GM19099 (cell line): ENCODE results near the gene CTCF.
A peak's percentile ranks its signal among the peaks of the same experiment; 100 is the strongest.

ENCODE experiments used
- POLR2A ChIP-seq: IDR thresholded peaks from 3 replicates; pipeline ENCODE4 v1.6.1; 2011; ENCODE audit warnings: low read depth; ENCODE audit not compliant: insufficient read length; ENCODE audit errors: extremely low read depth

Gene CTCF

GRCh38 chr16:67544329-67544841 lies 17.9 kb upstream of the CTCF start:
- no peak for TF ChIP-seq POLR2A

GRCh38 chr16:67544844-67545664 lies 17.3 kb upstream of the CTCF start:
- TF ChIP-seq POLR2A: no peak

DNA sequence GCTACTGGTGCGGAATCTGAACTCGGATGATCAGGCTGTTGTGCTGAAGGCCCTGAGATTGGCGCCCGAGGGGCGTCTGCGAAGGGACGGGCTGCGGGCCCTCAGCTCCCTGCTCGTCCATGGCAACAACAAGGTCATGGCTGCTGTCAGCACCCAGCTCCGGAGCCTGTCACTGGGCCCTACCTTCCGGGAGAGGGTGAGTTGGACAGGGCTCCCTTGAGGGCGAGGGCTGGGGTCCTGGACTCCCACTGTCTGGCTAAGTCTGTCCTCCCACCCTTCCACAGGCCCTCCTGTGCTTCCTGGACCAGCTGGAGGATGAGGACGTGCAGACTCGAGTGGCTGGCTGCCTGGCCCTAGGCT lies 16.7 kb upstream of the CTCF start:
- TF ChIP-seq POLR2A: no peak

DNA sequence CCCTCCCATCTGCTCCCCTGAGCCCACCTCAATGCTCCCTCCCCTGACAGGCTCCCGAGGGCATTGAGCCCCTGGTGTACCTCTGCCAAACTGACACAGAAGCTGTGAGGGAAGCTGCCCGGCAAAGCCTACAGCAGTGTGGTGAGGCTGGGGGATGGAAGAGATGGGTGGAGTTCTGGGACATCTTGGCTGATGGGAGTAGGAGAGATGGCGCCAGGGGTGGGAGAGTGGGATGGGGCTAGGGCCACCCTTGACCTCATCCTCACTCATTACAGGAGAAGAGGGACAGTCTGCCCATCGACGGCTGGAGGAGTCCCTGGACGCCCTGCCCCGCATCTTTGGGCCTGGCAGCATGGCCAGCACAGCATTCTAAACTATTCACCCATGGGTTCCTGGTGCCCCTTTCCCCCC lies 16.2 kb upstream of the CTCF start:
- no peak for TF ChIP-seq POLR2A

DNA sequence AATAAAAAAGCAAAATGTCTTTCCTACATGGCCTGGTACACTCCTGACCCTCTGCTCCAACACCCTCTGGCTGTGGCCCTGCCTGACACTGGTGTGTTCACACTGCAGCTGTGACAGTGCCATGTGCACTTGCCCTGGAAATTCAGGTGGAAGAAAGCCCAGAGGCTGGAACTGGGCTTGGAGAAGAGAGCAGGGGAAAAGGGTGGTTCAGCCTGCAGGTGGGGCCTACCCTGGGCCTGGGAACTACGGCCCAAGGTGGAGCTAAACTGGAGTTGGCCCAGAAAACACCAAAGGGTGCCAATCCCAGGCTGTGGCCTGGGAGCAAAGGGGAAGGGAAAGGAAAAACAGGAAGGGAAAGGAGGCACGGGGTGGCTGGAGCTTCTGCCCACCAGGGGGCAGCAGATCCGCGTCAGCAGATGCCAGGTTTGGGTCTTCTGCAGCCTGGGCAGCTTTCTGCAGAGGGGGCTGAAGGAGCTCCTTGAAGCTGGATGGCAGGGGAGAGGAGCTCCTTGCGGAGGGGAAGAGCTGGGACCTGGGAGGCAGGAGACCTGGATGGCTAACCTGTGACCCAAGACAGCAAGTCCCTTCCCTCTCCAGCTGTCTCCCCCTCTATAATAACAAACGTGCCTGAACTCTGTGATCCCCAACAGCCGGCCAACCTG lies 15.4 kb upstream of the CTCF start:
- no peak for TF ChIP-seq POLR2A

- TF ChIP-seq POLR2A: peak; percentile 35
Measured at GRCh38 chr16:67547423-67548264, 14.7 kb upstream of the CTCF start.

GRCh38 chr16:67548265-67549126 lies 13.8 kb upstream of the CTCF start:
- peak; percentile 4 for TF ChIP-seq POLR2A

GRCh38 chr16:67549240-67549639 lies 13.1 kb upstream of the CTCF start:
- no peak for TF ChIP-seq POLR2A

DNA sequence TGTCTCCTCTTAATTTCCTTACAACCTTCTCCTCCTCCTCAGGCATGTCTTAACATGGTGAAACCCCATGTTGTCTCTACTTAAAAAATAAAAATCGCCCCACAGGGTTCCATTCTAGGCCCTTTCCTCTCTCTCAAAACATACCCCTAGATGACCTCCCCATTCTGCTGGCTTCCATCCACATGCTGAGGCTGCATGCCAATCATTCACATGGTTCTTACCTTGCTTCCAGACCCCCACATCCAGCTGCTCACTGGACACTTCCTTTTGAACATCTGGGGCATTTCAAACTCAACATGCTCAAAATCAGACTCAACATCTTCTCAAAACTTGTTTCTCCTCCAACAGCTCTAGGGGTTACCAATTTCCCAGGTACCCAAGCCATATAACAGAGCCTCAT lies 12.4 kb upstream of the CTCF start:
- TF ChIP-seq POLR2A: no peak

DNA sequence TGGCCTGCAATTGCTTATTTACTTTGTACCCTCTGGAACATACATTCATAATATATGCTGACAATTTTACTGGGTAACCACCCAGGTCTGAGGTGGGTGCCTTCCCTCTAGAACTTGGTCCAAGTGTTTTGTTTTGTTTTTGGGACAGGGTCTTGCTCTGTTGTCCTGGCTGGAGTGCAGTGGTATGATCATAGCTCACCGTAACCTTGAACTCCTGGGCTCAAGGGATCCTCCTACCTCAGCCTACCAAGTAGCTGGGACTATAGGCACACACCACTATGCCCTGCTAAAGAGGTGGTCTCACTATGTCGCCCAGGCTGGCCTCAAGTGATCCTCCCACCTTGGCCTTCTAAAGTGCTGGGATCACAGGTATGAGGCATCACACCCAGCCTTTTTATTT lies 11.2 kb upstream of the CTCF start:
- no peak for TF ChIP-seq POLR2A

DNA sequence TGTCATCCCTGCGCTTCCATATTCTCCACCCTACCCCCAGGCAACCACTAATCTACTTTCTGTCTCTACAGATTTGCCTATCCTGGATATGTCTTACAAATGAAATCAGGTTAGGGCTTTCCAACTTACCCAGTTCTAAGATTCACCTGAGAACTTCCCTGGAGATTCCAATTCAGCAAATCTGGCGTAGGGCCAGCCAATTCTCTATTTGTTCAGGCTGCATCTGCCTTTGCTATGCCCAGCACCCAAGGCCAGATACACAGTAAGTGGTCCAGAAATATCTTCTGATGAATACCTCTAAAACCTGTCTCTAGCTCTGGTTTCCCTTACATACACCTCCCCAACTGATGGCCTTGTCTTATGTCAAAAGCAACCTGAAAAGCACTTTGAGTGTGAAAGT lies 10.4 kb upstream of the CTCF start:
- no peak for TF ChIP-seq POLR2A

- TF ChIP-seq POLR2A: no peak
Measured at GRCh38 chr16:67552476-67552875, 9.8 kb upstream of the CTCF start.

- TF ChIP-seq POLR2A: no peak
Measured at GRCh38 chr16:67555795-67556212, 6.5 kb upstream of the CTCF start.

- no peak for TF ChIP-seq POLR2A
Measured at GRCh38 chr16:67558859-67559258, 3.5 kb upstream of the CTCF start.

GRCh38 chr16:67560827-67561342 lies 1.4 kb upstream of the CTCF start:
- no peak for TF ChIP-seq POLR2A

DNA sequence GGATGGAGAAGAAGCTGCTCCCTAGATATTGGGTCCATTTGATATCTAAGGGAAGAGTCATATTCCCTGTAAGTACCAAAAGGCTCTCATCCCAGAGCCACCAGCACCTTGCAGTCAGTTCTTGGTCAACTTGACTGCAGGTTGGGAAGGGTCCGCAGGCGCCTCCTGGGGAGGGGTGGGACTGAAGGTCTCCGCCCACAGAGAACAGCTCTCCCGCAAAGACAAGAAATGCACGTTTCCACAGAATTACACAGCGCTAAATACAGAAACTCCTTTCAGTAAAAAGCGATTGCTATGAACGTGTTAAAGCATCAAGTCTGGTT lies 864 bp upstream of the CTCF start:
- TF ChIP-seq POLR2A: no peak
